Vagina (tissue), 2 donors: ENCODE data around the gene MMD2.

Experiments
- POLR2AphosphoS5 ChIP-seq, 2 donors: sonication (generic); formaldehyde crosslinking; IDR thresholded peaks; one replicate each; pipeline ENCODE4 v1.9.0; 2017; ENCODE audit warnings: antibody characterized with exemption in 2 of 2, mild to moderate bottlenecking in 2 of 2, low read depth in 1 of 2; ENCODE audit not compliant: insufficient read depth in 1 of 2
- TF ChIP-seq, protein P1 (sequence below), 3 experiments: fragments of 450-650 bp in 2 of 3; fragments of 200-600 bp in 1 of 3; sonication (generic) in 1 of 3; IDR thresholded peaks; one replicate each; pipeline ENCODE4 v1.5.1; 2017 to 2019; ENCODE audit warnings: antibody characterized with exemption in 3 of 3, mild to moderate bottlenecking in 2 of 3, moderate library complexity in 2 of 3

- TF ChIP-seq, protein P1, sequence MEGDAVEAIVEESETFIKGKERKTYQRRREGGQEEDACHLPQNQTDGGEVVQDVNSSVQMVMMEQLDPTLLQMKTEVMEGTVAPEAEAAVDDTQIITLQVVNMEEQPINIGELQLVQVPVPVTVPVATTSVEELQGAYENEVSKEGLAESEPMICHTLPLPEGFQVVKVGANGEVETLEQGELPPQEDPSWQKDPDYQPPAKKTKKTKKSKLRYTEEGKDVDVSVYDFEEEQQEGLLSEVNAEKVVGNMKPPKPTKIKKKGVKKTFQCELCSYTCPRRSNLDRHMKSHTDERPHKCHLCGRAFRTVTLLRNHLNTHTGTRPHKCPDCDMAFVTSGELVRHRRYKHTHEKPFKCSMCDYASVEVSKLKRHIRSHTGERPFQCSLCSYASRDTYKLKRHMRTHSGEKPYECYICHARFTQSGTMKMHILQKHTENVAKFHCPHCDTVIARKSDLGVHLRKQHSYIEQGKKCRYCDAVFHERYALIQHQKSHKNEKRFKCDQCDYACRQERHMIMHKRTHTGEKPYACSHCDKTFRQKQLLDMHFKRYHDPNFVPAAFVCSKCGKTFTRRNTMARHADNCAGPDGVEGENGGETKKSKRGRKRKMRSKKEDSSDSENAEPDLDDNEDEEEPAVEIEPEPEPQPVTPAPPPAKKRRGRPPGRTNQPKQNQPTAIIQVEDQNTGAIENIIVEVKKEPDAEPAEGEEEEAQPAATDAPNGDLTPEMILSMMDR (IDR thresholded peaks at IDR 0.05), result no peak
- no peak for TF ChIP-seq POLR2AphosphoS5 (IDR thresholded peaks at IDR 0.05; ENCODE audit: insufficient read depth in 1 of 2, low read depth in 1 of 2)
These were observed 96.8 kb downstream of the MMD2 start for GRCh38 chr7:4862156-4862555.
